Epithelial cell of proximal tubule (primary cell): ENCODE data around the gene TRIP13. TPM values are rescaled to one million over a fixed set of nuclear protein-coding genes. Genes with fewer than 3 reads are reported as not detected.

ENCODE experiments used
- DNase-seq: peaks from one replicate; pipeline ENCODE4 v3.0.0-alpha.2; 2011; ENCODE audit warnings: low read depth
- H3K4me3 ChIP-seq: 2 replicates; pipeline ENCODE4 v1.5.1; 2011; ENCODE audit warnings: low read depth, mild to moderate bottlenecking, low read length
- CTCF ChIP-seq: conservative IDR thresholded peaks from 2 replicates; pipeline ENCODE4 v1.5.1; 2012; ENCODE audit warnings: low read depth, mild to moderate bottlenecking, low read length
- total RNA-seq: library from RNA; depleted of rRNA; stranded (reverse); fragments of >200 nt; gene quantifications from 2 replicates; pipeline ENCODE4 v1.2.3, GENCODE V29; 2015

The TRIP13 gene
- total RNA-seq, 1 donor from 2014 or later = 66.7 TPM

GRCh38 chr5:964821-965220, 72.1 kb downstream of the TRIP13 start:
- no peak for DNase-seq
- no peak overlapping the region for H3K4me3 ChIP-seq
- TF ChIP-seq CTCF = no peak

GRCh38 chr5:965604-966344, 73.1 kb downstream of the TRIP13 start:
- no peak overlapping the region for H3K4me3 ChIP-seq
- DNase-seq = no peak
- TF ChIP-seq CTCF = no peak

GRCh38 chr5:966345-966710, 73.6 kb downstream of the TRIP13 start:
- no peak for TF ChIP-seq CTCF
- DNase-seq = no peak
- no peak overlapping the region for H3K4me3 ChIP-seq

GRCh38 chr5:966941-967340, 74.3 kb downstream of the TRIP13 start:
- no peak for TF ChIP-seq CTCF

More at GRCh38 chr5:966941-967340, 74.3 kb downstream of the TRIP13 start:
- DNase-seq = no peak
- H3K4me3 ChIP-seq = no peak overlapping the region

Other genes with a start within 250 kb of the TRIP13 start
- gene TPPP, start 199.5 kb upstream of the TRIP13 start, total RNA-seq = 0.46 and 1.0 TPM in 2 replicates
- gene ZDHHC11B, start 108.2 kb upstream of the TRIP13 start, total RNA-seq = 0.29 TPM in 1 of 2 replicates, not detected in the other
- 1.5 and 3.3 TPM in 2 replicates for gene ZDHHC11, start 41.9 kb upstream of the TRIP13 start, total RNA-seq
- gene BRD9, start 83 bp upstream of the TRIP13 start, total RNA-seq = 41.1 and 42.4 TPM in 2 replicates
- not detected in 2 replicates for gene NKD2, start 115.9 kb downstream of the TRIP13 start, total RNA-seq
- 15.2 and 32.8 TPM in 2 replicates for gene SLC12A7, start 219.2 kb downstream of the TRIP13 start, total RNA-seq